NCI-H460 (cell line): ENCODE data around the gene FZD8. TPM values are rescaled to one million over a fixed set of nuclear protein-coding genes. Genes with fewer than 3 reads are reported as not detected.

Experiments used
- DNase-seq: peaks from one replicate; pipeline ENCODE4 v3.0.0-alpha.2; 2016; ENCODE audit warnings: low read depth; ENCODE audit errors: extremely low read depth
- total RNA-seq: library from RNA; depleted of rRNA; stranded (reverse); fragments of >200 nt; shearing (Covaris generic); gene quantifications from 2 replicates; pipeline ENCODE4 v1.2.3, GENCODE V29; 2014; rRNA removed

Gene FZD8
- total RNA-seq, 1 experiment from 2014 or later: 16.5 TPM

DNA sequence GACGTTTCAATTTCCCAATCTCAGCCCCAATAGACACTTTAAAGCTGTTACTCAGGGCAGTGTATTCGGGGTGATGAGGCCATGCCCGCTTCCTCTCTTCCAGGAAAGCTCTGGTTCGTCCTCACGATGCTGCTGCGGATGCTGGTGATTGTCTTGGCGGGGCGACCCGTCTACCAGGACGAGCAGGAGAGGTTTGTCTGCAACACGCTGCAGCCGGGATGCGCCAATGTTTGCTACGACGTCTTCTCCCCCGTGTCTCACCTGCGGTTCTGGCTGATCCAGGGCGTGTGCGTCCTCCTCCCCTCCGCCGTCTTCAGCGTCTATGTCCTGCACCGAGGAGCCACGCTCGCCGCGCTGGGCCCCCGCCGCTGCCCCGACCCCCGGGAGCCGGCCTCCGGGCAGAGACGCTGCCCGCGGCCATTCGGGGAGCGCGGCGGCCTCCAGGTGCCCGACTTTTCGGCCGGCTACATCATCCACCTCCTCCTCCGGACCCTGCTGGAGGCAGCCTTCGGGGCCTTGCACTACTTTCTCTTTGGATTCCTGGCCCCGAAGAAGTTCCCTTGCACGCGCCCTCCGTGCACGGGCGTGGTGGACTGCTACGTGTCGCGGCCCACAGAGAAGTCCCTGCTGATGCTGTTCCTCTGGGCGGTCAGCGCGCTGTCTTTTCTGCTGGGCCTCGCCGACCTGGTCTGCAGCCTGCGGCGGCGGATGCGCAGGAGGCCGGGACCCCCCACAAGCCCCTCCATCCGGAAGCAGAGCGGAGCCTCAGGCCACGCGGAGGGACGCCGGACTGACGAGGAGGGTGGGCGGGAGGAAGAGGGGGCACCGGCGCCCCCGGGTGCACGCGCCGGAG is 34.4 kb downstream of the FZD8 start:
- no peak for DNase-seq

DNA sequence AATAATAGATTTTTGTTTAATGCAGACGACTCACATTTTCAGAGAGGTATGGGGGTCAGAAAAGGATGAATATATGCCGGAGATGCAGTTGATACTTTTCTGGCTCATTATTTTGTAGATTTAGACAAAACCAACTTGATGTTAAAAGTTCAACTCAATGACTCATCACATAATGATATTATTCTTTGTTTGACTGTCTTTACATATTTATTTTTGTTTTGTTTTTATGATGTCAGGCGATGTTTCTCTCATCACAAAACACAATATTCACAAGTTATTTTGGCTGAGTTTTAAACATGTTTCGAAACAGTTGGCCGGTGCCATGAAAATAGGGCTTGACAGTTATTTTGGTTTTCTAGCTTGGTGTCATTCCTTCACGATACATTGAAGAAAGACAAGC is 35.7 kb downstream of the FZD8 start:
- no peak for DNase-seq

DNA sequence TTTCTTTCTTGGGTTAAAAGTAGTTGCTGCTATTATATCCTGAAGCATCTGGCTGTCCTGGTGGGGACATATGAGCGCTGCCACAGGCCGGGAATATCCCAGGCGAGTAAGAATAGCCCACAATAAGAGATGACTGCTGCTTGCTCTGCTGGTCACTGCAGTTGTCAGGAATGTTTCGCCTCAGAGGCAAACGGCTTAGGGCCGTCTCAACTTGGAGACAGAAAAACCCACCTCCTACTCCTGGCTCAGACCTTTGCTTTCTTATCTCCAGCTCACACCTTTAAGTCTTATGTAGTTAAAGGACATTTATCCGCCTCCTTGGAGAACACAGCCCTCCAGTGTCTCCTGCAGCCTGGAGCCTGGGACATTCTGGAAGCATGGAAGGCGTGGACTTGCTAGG is 36.9 kb downstream of the FZD8 start, which contains the start of gene GJD4:
GJD4 (plus strand) TSS at position 151 of the 400 bp plus-strand sequence; CDS start at position 378, 227 bp downstream.
- DNase-seq: no peak

DNA sequence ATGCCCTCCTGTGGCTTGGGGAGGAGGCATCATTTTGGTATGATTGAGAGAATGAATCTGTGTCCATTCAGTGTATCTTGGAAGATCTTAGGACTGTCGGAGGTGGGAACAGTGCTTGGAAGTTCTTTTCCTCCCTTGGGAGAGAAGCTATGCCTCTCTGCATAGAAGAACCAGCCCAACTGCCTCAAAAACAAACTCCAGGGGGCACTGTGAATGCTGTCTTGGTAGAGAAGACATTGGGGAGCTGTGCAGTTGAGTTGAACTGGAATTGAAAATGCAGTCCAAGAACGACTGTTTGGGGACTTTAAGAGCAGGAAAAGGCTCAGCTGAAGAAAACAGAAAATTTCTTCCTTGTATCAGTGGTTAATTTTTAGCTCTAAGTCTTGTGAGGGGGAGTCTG is 41.9 kb downstream of the FZD8 start:
- no peak for DNase-seq

DNA sequence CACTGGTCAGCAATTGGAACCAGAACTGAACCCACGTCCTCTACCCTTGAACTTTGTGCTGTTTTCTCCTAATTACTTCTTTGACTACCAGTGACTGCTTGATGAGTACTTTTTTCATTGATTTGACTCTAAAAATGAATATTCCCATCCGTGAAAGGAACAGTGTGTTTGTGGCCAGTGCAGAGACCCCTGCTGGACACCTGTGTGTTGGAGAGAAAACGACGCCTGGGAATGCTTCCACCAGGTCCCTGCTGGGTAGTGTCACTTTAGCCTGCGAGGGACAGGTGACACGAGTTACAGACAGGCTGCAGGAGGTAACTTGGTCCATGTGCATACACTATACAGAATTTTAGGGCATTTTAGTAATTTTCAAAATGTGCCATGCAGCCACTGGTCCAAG is 43.7 kb downstream of the FZD8 start:
- DNase-seq: no peak

DNA sequence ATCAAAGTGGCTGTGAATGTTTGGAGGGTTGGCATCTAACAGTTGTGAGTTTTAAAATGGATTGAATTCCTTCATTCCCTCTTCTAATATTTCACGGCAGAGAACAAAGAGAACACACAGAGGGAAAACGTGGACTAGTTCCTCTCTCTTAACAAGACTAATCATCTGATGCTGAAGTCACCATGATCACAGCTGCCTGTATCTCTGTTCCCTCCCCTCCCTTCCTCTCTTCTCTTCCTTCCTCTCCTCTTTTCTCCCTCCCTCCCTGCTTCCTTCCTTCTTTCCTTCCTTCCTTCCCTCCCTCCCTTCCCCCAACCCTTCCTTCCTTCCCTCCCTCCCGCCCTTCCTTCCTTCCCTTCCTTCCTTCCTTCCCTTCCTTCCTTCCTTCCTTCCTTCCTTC is 47.0 kb downstream of the FZD8 start:
- DNase-seq: no peak

DNA sequence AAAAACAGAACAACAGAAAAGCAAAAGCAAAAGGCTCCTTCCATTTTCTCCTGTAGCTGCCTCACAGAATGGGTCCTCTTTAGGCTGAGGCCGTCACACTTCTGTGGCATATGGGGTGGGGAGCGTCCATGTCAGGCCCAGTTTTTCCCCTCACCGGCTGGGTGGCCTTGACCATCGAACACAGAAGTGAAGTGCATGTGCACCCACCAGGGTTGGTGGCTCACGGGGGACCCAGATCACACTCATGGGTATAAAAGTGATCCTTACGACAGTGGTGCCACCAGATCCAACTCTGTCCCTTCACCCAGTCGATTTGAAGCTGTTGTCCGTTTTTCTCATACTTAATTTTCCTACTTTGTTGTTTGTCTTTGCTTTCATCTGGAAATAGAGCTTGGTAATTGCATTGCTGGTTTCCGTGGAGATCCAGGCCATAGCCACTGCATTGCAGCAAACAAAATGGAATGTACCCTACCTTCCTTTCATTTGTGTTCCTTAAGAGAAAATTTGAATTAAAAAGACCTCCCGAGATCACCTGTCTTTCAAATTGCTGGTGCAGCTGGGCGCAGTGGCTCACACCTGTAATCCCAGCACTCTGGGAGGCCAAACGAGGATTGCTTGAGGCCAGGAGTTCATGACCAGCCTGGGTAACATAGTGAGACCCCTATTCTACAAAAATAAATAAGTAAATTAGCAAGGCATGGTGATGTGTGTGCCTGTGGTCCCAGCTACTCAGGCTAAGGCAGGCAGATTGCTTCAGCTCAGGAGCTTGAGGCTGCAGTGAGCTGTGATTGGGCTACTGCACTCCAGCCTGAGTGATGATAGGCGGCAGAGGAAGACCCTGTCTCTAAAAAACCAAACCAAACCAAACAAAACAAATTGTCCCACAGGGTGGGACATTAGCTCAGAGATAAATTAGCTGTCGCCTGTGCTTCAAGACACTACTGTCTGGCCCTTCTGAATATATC is 47.7 kb downstream of the FZD8 start:
- DNase-seq: no peak

DNA sequence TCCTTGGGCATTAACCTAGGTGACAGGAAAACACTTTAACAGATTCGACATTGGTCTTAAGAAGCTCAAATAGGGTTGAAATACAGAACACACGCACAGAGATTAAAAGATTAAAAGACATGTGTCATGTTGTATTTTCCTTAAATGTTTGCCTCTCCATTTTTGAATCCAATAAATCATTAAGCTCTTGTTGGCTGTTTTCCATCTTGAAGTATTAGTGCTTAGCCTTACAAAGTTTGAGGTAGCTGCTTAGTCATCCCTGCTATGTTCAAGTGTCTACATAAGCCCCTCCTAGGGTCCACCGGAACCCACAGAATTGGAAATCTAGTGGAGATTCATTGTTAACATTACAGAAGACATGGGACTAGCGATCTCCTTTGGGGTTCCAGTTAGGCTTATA is 49.7 kb downstream of the FZD8 start:
- no peak for DNase-seq

DNA sequence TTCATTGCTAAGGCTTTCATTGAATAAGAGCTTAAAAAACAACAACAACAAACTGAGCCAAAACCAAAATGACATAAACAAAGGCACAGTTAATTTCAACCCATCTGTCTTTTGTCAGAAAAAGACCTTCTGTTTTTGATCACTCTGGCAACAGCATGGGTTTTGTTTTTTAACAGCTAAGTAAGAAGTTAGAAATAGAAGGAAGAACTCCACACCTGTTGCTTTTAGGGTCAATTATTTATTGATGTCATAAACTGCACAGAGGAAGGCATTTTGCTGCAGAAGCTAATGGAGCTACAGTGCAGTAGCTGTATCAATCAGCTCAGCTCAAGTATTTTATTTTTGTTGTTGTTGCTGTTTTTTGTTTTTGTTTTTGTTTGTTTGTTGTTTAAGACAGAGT is 53.3 kb downstream of the FZD8 start:
- DNase-seq: no peak

Other genes with a start within 250 kb of the FZD8 start
- gene GJD4, start 37.0 kb downstream of the FZD8 start, total RNA-seq: not detected in 2 replicates